Progenitor cell of endocrine pancreas (in vitro differentiated cells): ENCODE data around the gene HACD2. TPM values are rescaled to one million over a fixed set of nuclear protein-coding genes. Genes with fewer than 3 reads are reported as not detected.
"Not testable (repeated sequence)": the region's sequence is repeated elsewhere in the genome, so short reads cannot be mapped to it uniquely, and the experiment has no call there.

ENCODE experiments used
- DNase-seq: peaks from one replicate; pipeline ENCODE4 v3.0.0; 2021; ENCODE audit warnings: low spot score; ENCODE audit not compliant: unreplicated experiment
- H3K27ac Mint-ChIP-seq: 2 replicates; pipeline ENCODE4 v1.8.0; 2021; ENCODE audit warnings: mild to moderate bottlenecking, moderate library complexity, mixed read lengths
- H3K27me3 Mint-ChIP-seq: 2 replicates; pipeline ENCODE4 v1.8.0; 2021; ENCODE audit warnings: mixed read lengths
- H3K36me3 Mint-ChIP-seq: 2 replicates; pipeline ENCODE4 v1.8.0; 2022; ENCODE audit warnings: mixed read lengths; ENCODE audit not compliant: insufficient read depth
- H3K4me1 Mint-ChIP-seq: 2 replicates; pipeline ENCODE4 v1.8.0; 2021; ENCODE audit warnings: low read depth, mixed read lengths
- H3K4me3 Mint-ChIP-seq: 2 replicates; pipeline ENCODE4 v1.8.0; 2021; ENCODE audit warnings: low read depth, mild to moderate bottlenecking, moderate library complexity, mixed read lengths
- H3K9me3 Mint-ChIP-seq: 2 replicates; pipeline ENCODE4 v1.8.0; 2021; ENCODE audit warnings: low read depth, mixed read lengths
- total RNA-seq: library from RNA; stranded (reverse); gene quantifications from 2 replicates; pipeline ENCODE4 v1.2.1, GENCODE V29; 2021
- TF ChIP-seq, protein P1 (sequence below): fragments of 200-600 bp; sonication (generic); IDR thresholded peaks from one replicate; pipeline ENCODE4 v1.5.0; 2021; ENCODE audit warnings: antibody characterized with exemption, mild to moderate bottlenecking; ENCODE audit not compliant: unreplicated experiment

Gene HACD2
- total RNA-seq, 1 donor from 2014 or later = 57.6 TPM

DNA sequence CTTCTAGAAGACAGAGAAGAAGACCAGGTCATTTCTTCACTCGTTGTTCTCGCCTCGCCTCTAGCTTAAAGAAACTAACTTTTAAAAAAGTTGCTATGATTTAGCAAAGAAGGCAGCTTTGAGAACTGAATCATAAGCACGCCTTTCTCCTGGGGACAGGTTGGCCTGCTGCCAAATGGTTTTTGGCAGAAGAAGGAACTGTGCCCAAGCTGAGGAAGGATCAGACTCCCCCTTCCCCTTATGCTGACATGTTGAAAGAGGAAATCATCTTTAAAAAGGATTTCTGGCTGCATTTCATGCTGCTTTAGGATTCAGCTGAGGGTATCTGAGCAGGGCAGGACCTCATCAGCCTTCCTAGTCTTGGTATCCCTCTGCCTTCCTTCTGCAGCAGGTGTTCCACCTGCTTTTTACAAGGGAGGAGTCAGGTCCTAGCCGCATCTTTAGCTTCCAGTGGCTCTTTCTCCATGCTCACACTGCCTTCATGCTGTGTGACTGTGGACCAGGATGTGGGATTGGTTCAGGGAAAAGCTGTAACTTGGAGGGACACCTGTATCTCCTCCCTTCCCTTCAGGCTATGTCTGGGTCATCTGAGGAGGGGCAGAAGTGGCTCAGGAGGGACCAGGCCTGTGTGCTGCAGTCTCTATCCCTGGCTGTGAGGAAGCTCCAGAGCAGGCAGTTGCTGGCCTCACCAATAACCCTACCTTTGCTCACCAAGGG, 34.1 kb upstream of the HACD2 start:
- TF ChIP-seq, protein P1, sequence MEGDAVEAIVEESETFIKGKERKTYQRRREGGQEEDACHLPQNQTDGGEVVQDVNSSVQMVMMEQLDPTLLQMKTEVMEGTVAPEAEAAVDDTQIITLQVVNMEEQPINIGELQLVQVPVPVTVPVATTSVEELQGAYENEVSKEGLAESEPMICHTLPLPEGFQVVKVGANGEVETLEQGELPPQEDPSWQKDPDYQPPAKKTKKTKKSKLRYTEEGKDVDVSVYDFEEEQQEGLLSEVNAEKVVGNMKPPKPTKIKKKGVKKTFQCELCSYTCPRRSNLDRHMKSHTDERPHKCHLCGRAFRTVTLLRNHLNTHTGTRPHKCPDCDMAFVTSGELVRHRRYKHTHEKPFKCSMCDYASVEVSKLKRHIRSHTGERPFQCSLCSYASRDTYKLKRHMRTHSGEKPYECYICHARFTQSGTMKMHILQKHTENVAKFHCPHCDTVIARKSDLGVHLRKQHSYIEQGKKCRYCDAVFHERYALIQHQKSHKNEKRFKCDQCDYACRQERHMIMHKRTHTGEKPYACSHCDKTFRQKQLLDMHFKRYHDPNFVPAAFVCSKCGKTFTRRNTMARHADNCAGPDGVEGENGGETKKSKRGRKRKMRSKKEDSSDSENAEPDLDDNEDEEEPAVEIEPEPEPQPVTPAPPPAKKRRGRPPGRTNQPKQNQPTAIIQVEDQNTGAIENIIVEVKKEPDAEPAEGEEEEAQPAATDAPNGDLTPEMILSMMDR = no peak
- H3K27ac Mint-ChIP-seq = no peak overlapping the region
- H3K4me1 Mint-ChIP-seq = peaks cover 11% of the 10 kb centered on the region
- no peaks in the 10 kb centered on the region for H3K9me3 Mint-ChIP-seq
- no peaks in the 10 kb centered on the region for H3K36me3 Mint-ChIP-seq
- H3K27me3 Mint-ChIP-seq = no peaks in the 10 kb centered on the region
- no peak for DNase-seq
- no peak overlapping the region for H3K4me3 Mint-ChIP-seq

- no peaks in the 10 kb centered on the region for H3K9me3 Mint-ChIP-seq
- no peak overlapping the region for H3K27ac Mint-ChIP-seq
- H3K36me3 Mint-ChIP-seq = no peaks in the 10 kb centered on the region
- no peak for DNase-seq
- H3K4me1 Mint-ChIP-seq = peaks cover 19% of the 10 kb centered on the region
- TF ChIP-seq, protein P1 = no peak
- H3K4me3 Mint-ChIP-seq = no peak overlapping the region
- no peaks in the 10 kb centered on the region for H3K27me3 Mint-ChIP-seq
Measured at GRCh38 chr3:123618076-123618708, 33.3 kb upstream of the HACD2 start.

DNA sequence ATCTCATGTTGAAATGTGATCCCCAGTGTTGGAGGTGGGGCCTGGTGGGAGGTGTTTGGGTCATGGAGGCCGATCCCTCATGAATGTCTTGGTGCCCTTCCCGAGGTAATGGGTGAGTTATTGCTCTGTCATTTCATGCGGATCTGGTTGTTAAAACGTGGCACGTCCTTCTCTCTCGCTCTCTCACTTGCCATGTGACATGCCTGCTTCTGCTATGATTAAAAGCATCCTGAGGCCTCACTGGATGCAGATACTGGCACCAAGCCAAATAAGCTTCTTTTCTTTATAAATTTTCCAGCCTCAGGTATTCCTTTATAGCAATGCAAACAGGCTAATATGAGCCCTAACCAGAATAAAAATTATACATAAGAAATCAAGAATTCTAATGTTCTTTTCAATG, 31.7 kb upstream of the HACD2 start:
- no peak for DNase-seq
- no peak overlapping the region for H3K4me3 Mint-ChIP-seq
- H3K27ac Mint-ChIP-seq = no peak overlapping the region
- H3K27me3 Mint-ChIP-seq = no peaks in the 10 kb centered on the region
- no peaks in the 10 kb centered on the region for H3K9me3 Mint-ChIP-seq
- H3K4me1 Mint-ChIP-seq = peaks cover 27% of the 10 kb centered on the region
- peaks cover 1% of the 10 kb centered on the region for H3K36me3 Mint-ChIP-seq
- TF ChIP-seq, protein P1 = no peak

- peaks cover 35% of the 10 kb centered on the region for H3K4me1 Mint-ChIP-seq
- H3K9me3 Mint-ChIP-seq = no peaks in the 10 kb centered on the region
- H3K27me3 Mint-ChIP-seq = no peaks in the 10 kb centered on the region
- no peak for DNase-seq
- peaks cover 4% of the 10 kb centered on the region for H3K36me3 Mint-ChIP-seq
- TF ChIP-seq, protein P1 = no peak
- H3K4me3 Mint-ChIP-seq = no peak overlapping the region
- H3K27ac Mint-ChIP-seq = peak overlapping the region; percentile 19
Measured at GRCh38 chr3:123613543-123613942, 28.7 kb upstream of the HACD2 start.

- DNase-seq, H3K9me3 Mint-ChIP-seq, H3K27me3 Mint-ChIP-seq, H3K27ac Mint-ChIP-seq, H3K4me3 Mint-ChIP-seq, H3K36me3 Mint-ChIP-seq: not testable (repeated sequence)
- H3K4me1 Mint-ChIP-seq = peaks cover 37% of the 10 kb centered on the region
Measured at GRCh38 chr3:123611674-123612073, 26.8 kb upstream of the HACD2 start.

- no peaks in the 10 kb centered on the region for H3K9me3 Mint-ChIP-seq
- peaks cover 4% of the 10 kb centered on the region for H3K36me3 Mint-ChIP-seq
- DNase-seq = no peak
- H3K4me3 Mint-ChIP-seq = no peak overlapping the region
- H3K4me1 Mint-ChIP-seq = peaks cover 43% of the 10 kb centered on the region
- TF ChIP-seq, protein P1 = no peak
- no peak overlapping the region for H3K27ac Mint-ChIP-seq
- no peaks in the 10 kb centered on the region for H3K27me3 Mint-ChIP-seq
Measured at GRCh38 chr3:123611082-123611481, 26.2 kb upstream of the HACD2 start.
